ENCODE measurements around the gene NEDD9.

Gene NEDD9

GRCh38 chr6:11146117-11146826, 86.2 kb downstream of the NEDD9 start (continued):
- no peak for TF ChIP-seq ZNF449 (tag by site-specific recombination; IDR thresholded peaks at IDR 0.05)
- TF ChIP-seq ZNF561 (tag by site-specific recombination; IDR thresholded peaks at IDR 0.05; ENCODE audit: borderline replicate concordance), result no peak
- TF ChIP-seq ZNF132 (tag by site-specific recombination; IDR thresholded peaks at IDR 0.05; ENCODE audit: borderline replicate concordance), result no peak
- no peak for TF ChIP-seq PRDM1 (tag by site-specific recombination; IDR thresholded peaks at IDR 0.05)
- no peak for TF ChIP-seq ZNF146 (tag by site-specific recombination; IDR thresholded peaks at IDR 0.05)
- TF ChIP-seq ZNF530 (tag by site-specific recombination; IDR thresholded peaks at IDR 0.05; ENCODE audit: low read depth), result no peak
- no peak for TF ChIP-seq ZSCAN18 (tag by site-specific recombination; IDR thresholded peaks at IDR 0.05)
- no peak for TF ChIP-seq SCRT2 (tag by site-specific recombination; IDR thresholded peaks at IDR 0.05)
- TF ChIP-seq ZBTB44 (tag by site-specific recombination; IDR thresholded peaks at IDR 0.05), result no peak
- no peak for TF ChIP-seq ZNF596 (tag by site-specific recombination; IDR thresholded peaks at IDR 0.05)

- ChIA-PET POLR2A (no interaction called here), CTCF (interaction anchor here (0.6 to 5.8 kb wide), 32 partner anchors 8 to 618 kb away, joined by 3 to 110 read pairs (median 5); no protein-coding TSS in a partner anchor)
- no peaks in the 10 kb centered on the region for H3K9me3 ChIP-seq (ENCODE audit: control insufficient read depth, insufficient read depth, low read depth, low read length)
- H3K27ac ChIP-seq (ENCODE audit: extremely low read depth, low read depth, low read length), result no peak overlapping the region
- no peak overlapping the region for H3K4me3 ChIP-seq (ENCODE audit: low read depth, low read length)
- TF ChIP-seq CTCF (tag by site-specific recombination; IDR thresholded peaks at IDR 0.05) (peak; percentile 67; the same call in 1 of the 2 replicates), ZNF654 (tag by site-specific recombination; IDR thresholded peaks at IDR 0.05; ENCODE audit: low read depth) (peak; percentile 90), PBX3 (CRISPR knock-in tag; IDR thresholded peaks at IDR 0.05) (no peak), KLF10 (tag by site-specific recombination; IDR thresholded peaks at IDR 0.05) (peak; percentile 31; the same call in 1 of the 2 replicates), BCL11B (tag by site-specific recombination; IDR thresholded peaks at IDR 0.05; ENCODE audit: low read depth) (0 out of 2 replicates have a peak, but pooled peaks have one; percentile 15), REPIN1 (tag by site-specific recombination; IDR thresholded peaks at IDR 0.05; ENCODE audit: low read depth) (no peak), ZNF175 (tag by site-specific recombination; IDR thresholded peaks at IDR 0.05) (no peak), FEZF1 (tag by site-specific recombination; IDR thresholded peaks at IDR 0.05) (no peak)
- H3K4me1 ChIP-seq (ENCODE audit: control insufficient read depth, insufficient read depth, low read length), result no peaks in the 10 kb centered on the region
- no peaks in the 10 kb centered on the region for H3K36me3 ChIP-seq (ENCODE audit: control insufficient read depth in 2 of 2, insufficient read depth in 1 of 2, low read length in 2 of 2)
Measured at GRCh38 chr6:11144393-11144851, 88.0 kb downstream of the NEDD9 start.
